Brain microvascular endothelial cell (primary cell): ENCODE data around the gene RBM5.
A peak's percentile ranks its signal among the peaks of the same experiment; 100 is the strongest.

Source experiments
- DNase-seq: peaks from one replicate; pipeline ENCODE4 v3.0.0-alpha.2; 2020
- H3K27ac ChIP-seq: fragments of 250-450 bp; sonication (Bioruptor Pico); 2 replicates; pipeline ENCODE4 v1.5.1; 2020; ENCODE audit warnings: mild to moderate bottlenecking, moderate library complexity
- H3K27me3 ChIP-seq: fragments of 250-450 bp; sonication (Bioruptor Pico); replicated peaks from 2 replicates; pipeline ENCODE4 v1.5.1; 2020; ENCODE audit warnings: mild to moderate bottlenecking
- H3K36me3 ChIP-seq: fragments of 250-450 bp; sonication (Bioruptor Pico); replicated peaks from 2 replicates; pipeline ENCODE4 v1.5.1; 2020; ENCODE audit warnings: mild to moderate bottlenecking
- H3K4me3 ChIP-seq: 2 replicates; pipeline ENCODE4 v1.5.1; 2011; ENCODE audit warnings: low read depth, mild to moderate bottlenecking, control low read depth, low read length, moderate library complexity
- CTCF ChIP-seq: IDR thresholded peaks from 2 replicates; pipeline ENCODE4 v1.5.1; 2011; ENCODE audit warnings: low read depth, mild to moderate bottlenecking, moderate library complexity, low read length, control low read depth, inconsistent platforms; ENCODE audit errors: missing control alignments
- in situ Hi-C: cut with HindIII; loops from 2 replicates; pipeline ENCODE4 v1.10.0; 2017; ENCODE audit warnings: low sequenced_read_pairs, low pct_ligation_motif_present

Gene RBM5

GRCh38 chr3:50088725-50089608 is at the start of gene RBM5:
TSS of gene RBM5 (plus strand) at chr3:50088919. CDS start at chr3:50090435, 1,516 bp downstream.
- Histone ChIP-seq H3K27ac (peak within 1 kb of the TSS; percentile 95), H3K27me3 (no peaks in the 10 kb centered on the region), H3K4me3 (peak within 1 kb of the TSS; percentile 100), H3K36me3 (peaks cover 37% of the 10 kb centered on the region)
- DNase-seq: peak; percentile 91
- in situ Hi-C loops: no loop called here
- no peak for TF ChIP-seq CTCF

DNA sequence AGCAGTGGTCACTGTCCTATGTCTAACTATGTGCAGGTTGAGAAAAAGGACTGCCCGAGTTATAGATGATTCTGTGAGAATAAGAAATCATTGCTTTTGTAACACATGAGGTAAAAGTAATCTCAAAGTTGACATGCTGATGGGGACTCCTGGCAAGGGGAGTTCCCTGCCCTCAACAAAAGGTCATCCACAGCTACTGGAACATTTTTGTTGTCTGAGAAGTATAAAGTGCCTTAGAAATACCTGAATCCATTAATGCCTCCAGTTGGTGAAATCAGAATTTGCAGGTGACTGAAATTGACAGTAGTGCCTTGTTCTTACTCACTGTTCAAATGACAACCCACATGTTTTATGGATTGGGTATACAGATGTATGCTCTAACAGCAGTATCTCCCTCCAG is 43.7 kb upstream of the RBM5 start:
- TF ChIP-seq CTCF: no peak
- Histone ChIP-seq H3K36me3 (peaks cover 7% of the 10 kb centered on the region), H3K4me3 (no peak overlapping the region), H3K27me3 (no peaks in the 10 kb centered on the region), H3K27ac (no peak overlapping the region)
- in situ Hi-C loops: no loop called here
- no peak for DNase-seq

- Histone ChIP-seq H3K36me3 (peaks cover 7% of the 10 kb centered on the region), H3K27ac (no peak overlapping the region), H3K27me3 (no peaks in the 10 kb centered on the region), H3K4me3 (no peak overlapping the region)
- in situ Hi-C loops: no loop called here
- no peak for DNase-seq
- no peak for TF ChIP-seq CTCF
Measured at GRCh38 chr3:50047426-50047825, 41.3 kb upstream of the RBM5 start.

DNA sequence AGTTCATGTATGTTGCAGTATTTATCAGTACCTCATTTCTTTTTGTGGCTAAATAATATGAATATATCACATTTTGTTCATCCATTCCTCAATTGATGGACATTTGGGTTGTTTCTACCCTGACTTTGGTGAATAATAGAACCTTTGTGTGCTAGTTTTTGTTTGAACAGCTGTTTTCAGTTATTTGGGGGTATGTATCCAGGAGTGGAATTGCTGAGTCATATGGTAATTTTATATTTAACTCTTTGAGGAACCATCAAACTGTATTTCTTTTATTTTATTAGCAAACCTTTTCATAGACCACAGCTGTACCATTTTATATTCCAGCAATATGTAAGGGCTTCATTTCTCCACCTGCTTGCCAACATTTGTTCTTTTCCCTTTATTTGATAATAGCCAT is 38.4 kb upstream of the RBM5 start:
- peak overlapping the region; percentile 69 for H3K27ac ChIP-seq
- H3K36me3 ChIP-seq: peaks cover 17% of the 10 kb centered on the region

DNA sequence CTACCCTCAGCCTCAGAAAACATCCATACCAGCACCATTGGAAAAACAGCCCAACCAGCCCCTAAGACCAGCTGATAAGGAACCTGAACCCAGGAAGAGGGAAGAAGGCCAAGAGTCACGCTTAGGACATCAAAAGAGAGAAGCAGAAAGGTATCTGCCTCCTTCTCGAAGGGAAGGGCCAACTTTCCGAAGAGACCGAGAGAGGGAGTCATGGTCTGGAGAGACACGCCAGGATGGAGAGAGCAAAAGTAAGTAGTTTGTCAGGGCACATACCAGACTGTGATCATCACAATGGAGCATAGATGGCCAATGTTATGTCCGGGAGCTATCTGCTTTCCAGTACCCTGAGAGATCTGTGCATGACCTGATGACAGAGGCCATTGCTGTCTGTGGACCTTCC is 31.0 kb upstream of the RBM5 start:
- Histone ChIP-seq H3K36me3 (peaks cover 38% of the 10 kb centered on the region), H3K27ac (no peak overlapping the region), H3K27me3 (no peaks in the 10 kb centered on the region), H3K4me3 (no peak overlapping the region)
- no peak for TF ChIP-seq CTCF
- DNase-seq: no peak
- in situ Hi-C loops: no loop called here

More for the DNA sequence above, 38.4 kb upstream of the RBM5 start:
- no peak overlapping the region for H3K4me3 ChIP-seq
- DNase-seq: peak; percentile 15
- in situ Hi-C loops: no loop called here
- H3K27me3 ChIP-seq: no peaks in the 10 kb centered on the region
- no peak for TF ChIP-seq CTCF
